GM19324 (cell line): ENCODE measurements around the gene SGSH.
"Not testable (repeated sequence)": the region's sequence is repeated elsewhere in the genome, so short reads cannot be mapped to it uniquely, and the experiment has no call there.

Source experiments
- ATAC-seq: cut with Tn5 transposase; IDR thresholded peaks from one replicate; pipeline ENCODE4 v1.9.1; 2021; ENCODE audit warnings: mild to moderate bottlenecking, moderate library complexity; ENCODE audit not compliant: unreplicated experiment, low FRiP score

The SGSH gene

DNA sequence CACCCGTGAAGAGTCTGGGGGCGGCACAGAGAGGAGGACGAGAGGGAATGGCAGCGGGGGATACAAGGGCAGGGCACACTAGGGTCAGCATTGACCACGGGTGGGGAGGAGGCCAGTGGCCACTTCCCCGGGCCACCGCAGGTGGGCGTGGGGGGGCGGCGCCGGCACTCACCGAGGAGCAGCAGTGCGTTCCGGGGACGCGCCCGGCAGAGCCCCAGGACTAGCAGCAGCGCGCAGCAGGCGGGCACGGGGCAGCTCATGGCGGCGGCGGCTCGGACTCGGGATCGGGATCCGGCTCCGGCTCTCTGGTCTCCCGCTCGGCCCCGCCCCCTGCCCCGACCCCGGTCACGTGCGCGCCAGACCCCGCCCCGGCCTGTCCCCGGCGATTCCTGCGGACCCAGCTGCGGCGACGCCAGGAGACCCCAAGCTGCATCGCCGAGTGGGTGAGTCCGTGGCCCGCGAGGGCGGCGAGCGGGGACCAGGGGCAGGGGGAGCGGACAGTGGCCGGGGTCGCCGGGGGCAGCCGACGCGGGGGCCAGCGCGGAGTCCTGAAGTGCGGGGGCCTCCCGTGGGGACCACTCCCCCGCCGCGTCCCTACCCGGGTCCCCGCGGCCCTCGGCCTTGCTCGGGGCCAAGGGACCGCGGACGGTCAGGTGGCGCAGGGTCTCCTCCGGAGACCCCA is at the start of gene SGSH, which contains the start of gene SLC26A11:
SGSH (minus strand) TSS at position 280 of the 682 bp plus-strand sequence; CDS start at position 260, 20 bp downstream.
SLC26A11 (plus strand) TSS at position 374 of the 682 bp plus-strand sequence. CDS start 1,134 bp downstream, outside the sequence.
- no peak for ATAC-seq

DNA sequence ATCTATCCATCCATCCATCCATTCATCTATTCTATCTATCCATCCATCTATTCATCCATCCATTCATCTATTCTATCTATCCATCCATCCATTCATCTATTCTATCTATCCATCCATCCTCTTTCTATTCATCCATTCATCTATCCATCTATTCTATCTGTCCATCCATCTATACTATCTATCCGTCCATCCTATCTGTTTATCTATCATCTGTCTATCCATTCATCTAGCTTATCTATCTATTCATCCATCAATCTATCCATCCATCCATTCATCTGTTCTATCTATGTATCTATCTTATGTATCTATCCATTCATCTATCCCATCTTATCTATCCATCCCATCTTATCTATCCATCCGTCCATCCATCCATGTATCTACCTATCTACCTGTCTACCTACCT is 49.3 kb upstream of the SGSH start:
- ATAC-seq: no peak

- no peak for ATAC-seq
These were observed 48.3 kb upstream of the SGSH start for GRCh38 chr17:80268427-80268826.

DNA sequence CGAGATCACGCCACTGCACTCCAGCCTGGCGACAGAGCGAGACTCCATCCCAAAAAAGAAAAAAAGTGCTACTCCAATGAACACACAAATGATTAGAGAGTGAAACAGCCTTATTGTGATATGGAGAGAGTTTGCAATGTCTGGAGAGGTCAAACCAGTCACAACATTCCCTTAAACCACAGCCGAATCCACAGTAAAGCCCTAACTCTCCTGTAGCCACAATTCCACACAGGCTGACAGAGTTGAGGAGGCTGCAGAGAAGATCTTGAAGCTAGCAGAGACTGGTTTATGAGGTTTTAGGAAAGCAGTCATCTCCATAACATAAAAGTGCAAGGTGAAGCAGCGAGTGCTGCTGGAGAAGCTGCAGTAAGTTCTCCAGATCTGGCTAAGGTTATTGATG is 47.3 kb upstream of the SGSH start:
- ATAC-seq: no peak

DNA sequence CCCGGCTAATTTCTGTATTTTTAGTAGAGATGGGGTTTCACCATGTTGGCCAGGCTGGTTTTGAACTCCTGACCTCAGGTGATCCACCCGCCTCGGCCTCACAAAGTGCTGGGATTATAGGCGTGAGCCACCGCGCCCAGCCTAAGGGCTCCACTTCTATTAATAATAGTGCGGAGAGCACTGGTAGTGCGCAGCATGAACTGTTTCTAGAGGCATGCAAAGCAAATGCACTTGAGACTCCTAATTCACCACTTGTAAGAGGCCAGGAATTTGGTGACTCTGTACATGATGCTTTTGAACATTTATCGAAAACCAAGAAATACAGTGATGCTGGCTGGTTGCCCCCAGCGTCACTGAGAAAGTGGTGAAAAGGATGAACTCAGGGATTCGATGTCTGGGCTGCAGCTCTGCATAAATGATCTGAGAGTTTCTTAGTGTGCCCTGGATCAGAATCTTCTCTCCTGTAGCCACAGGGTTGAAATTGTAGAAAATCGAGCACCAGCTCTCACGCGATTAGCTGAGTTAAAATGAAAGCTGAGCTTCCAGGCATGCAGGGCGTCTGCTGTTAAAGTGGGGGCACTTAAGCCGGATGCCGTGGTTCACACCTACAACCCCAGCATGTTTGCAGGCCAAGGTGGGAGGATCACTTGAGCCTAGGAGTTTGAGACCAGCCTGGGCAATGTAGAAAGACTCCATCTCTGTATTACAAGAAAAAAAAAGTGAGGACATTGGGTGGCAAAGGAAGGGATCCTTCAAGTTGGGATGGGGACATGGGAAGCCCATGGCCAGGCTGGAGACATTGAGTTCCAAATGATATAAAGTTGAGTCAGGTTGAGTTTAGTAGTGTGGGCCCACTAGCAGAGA is 45.3 kb upstream of the SGSH start:
- ATAC-seq: no peak

- no peak for ATAC-seq
These were observed 44.3 kb upstream of the SGSH start for GRCh38 chr17:80264205-80265075.

DNA sequence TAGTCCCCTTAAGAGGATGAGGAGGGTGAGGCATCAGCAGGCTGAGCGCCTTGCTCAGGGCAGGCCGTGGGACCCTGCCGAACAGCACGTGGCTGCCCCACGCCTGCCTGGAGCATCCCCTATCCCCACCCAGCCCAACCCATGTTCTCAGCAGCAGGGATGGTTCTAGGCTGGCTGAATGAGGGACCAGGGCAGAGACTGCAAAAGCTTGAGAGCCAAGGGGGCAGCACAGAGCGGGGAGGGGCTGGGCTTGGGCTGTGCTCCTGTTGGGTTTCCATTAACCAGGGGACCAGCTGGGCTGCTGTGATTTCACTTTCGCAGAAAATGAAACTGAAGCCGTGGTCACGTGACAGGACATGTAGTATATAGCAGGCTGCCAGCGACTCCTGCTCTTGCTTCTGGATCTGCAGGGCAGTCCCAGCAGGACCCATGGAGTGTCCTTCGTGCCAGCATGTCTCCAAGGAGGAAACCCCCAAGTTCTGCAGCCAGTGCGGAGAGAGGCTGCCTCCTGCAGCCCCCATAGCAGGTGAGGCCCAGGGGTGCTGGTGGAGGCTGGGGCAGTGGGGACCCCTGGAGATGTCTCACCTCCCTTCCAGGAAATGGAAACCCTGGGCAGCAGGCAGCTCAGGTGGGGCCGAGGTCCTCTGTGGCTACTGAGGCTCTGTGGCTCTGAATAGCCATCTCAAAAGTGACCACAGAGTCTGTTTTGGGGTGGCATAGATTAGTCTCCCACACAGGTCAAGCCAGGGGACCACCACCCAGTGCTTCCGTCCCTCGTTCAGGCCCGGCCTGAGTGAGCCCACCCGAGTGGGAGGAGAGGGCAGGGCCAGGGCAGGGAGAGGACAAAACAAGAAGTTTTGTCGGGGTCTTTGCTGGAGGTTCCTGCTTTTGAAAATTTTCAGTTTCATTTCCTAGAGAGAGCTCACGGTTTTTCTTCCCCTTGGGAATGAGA is 43.4 kb upstream of the SGSH start:
- no peak for ATAC-seq

- no peak for ATAC-seq
These were observed 42.7 kb upstream of the SGSH start for GRCh38 chr17:80262775-80263244.

GRCh38 chr17:80262291-80262690 is 42.2 kb upstream of the SGSH start:
- ATAC-seq: no peak

DNA sequence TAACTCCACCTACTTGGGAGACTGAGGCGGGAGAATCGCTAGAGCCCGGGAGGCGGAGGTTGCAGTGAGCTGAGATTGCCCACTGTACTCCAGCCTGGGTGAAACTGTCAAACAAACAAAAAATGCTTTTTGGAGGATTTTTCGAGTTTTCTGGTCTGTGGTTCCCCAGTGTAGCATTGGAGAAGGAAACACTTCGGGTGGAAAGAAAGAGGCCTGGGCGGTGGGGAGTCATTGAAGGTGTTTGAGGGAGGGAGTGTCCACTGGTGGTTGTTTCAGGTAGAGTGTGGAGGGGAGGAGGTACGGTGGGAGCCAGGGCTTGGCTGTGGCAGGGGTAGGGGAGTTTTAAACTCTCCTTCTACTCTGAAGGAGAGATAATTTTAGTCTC is 41.8 kb upstream of the SGSH start:
- no peak for ATAC-seq

DNA sequence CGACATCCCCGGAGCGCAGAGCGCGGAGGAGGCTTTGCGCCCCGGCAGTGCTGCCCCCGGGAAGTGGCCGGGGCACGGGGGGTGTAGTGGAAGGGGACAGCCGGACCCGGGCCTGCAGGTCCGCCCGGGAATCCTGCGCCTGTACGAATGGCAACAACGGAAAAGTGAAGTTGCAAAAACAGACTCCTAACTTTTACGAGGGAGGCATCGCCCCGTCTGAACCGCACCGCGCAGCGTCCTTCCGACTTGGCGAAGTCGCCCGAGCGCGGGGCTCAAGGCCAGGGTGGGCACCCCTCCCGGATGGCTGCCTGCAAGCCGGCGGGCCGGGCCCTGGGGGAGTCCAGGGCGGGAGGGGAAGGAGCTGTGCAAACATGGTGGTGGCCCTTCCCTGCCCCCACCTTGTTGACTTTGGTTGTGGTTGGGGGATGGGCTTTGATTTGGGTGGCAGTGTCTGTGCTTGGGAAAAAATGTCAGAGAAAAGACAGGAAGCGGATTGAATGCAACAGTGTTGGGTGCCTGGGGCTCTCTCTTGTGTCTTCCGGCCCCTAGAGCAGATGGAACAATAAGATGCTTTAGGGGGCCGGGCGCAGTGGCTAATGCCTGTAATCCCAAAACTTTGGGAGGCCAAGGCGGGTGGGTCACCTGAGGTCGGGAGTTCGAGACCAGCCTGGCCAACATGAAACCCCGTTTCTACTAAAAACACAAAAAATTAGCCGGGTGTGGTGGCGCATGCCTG is 41.2 kb upstream of the SGSH start:
- ATAC-seq: no peak

- peak; percentile 42 for ATAC-seq
These were observed 40.6 kb upstream of the SGSH start, which contains the start of gene RNF213 for GRCh38 chr17:80260791-80261158. RNF213 (plus strand) TSS chr17:80260852; CDS start chr17:80263682, 2,830 bp downstream.

DNA sequence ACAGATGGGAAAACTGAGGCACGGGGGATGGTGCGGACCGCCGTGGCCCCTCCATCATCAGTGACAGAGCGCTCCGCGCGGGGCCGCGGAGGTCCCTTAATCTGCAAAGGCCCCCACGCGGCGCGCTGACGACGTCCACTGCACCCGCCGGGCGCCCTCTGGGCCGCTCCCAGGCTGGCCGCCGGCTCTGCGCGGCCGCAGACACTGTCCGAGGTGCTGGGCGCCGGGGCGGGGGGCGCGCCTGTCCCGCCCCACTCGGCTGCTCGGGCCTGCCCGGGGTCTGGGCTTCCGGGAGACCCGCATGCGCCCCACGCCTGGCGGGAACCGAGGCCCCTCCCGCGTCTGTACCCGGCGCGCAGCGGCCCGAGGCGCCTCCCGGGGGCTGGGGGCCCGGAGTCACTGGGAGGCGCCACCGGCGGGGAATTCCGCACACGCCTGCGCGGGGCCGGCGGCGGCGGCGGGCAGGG is 40.0 kb upstream of the SGSH start:
- ATAC-seq: peak; percentile 41

DNA sequence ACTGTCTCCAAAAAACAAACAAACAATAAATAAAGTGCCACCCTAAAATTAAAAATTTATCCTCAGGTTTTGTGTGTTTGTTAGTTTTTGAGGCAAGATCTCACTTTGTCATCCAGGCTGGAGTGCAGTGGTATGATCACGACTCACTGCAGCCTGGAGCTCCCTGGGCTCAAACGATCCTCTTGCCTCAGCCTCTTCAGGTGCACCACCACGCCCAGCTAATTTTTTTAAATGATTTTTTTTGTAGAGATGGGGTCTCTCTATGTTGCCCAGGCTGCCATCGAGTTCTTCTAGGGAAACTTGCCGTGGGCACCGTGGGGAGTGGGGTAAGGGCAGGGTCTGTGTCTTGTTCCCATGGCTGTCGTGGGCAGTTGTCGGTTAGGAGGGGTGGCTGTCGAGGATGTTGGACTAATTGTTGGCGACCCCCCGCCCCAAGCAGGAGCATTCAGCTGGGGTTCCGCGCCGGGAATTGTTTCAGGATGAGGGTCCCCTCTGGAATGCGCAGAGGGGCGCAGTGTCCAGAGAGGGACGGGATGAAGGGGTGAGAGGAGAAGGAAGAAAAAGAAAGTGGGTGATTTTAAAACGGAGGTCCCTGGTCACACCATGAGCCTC is 39.4 kb upstream of the SGSH start:
- ATAC-seq: no peak

DNA sequence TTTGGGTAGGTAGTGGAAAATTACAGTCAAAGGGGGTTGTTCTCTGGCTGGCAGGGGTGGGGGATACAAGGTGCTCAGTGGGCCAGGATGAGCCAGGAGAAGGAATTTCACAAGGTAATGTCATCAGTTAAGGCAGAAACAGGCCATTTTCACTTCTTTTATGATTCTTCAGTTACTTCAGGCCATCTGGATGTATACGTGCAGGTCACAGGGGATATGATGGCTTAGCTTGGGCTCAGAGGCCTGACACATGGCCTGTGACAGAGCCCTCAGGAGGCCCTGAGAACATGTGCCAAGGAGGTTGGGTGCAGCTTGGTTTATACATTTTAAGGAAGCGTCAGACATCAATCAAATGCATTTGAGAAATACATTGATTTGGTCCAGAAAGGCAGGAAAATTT is 38.2 kb upstream of the SGSH start:
- not testable (repeated sequence) for ATAC-seq

GRCh38 chr17:80257716-80258213 is 37.6 kb upstream of the SGSH start:
- no peak for ATAC-seq

DNA sequence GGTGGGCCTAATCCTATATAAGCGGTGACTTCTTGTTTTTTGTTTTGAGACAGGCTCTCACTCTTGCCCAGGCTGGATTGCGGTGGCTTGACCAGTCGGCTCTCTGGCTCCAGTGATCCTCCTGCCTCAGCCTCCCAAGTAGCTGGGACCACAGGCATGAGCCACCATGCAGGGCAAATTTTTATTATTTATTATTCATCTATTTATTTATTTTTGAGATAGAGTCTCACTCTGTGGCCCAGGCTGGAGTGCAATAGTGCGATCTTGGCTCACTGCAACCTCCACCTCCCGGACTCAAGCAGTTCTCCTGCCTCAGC is 35.9 kb upstream of the SGSH start:
- no peak for ATAC-seq
